HG03025 (cell line): ENCODE measurements around the gene DUSP15.

ENCODE experiments used
- ATAC-seq: cut with Tn5 transposase; IDR thresholded peaks from one replicate; pipeline ENCODE4 v1.9.1; 2021; ENCODE audit warnings: mild to moderate bottlenecking, moderate library complexity; ENCODE audit not compliant: unreplicated experiment, low FRiP score

Gene DUSP15

GRCh38 chr20:31896049-31896448 lies 25.7 kb upstream of the DUSP15 start:
- ATAC-seq = no peak

- peak; percentile 85 for ATAC-seq
Observed at GRCh38 chr20:31894980-31895675, 24.8 kb upstream of the DUSP15 start.

GRCh38 chr20:31890646-31891045 lies 20.3 kb upstream of the DUSP15 start:
- ATAC-seq = no peak

GRCh38 chr20:31883829-31884228 lies 13.5 kb upstream of the DUSP15 start:
- no peak for ATAC-seq

GRCh38 chr20:31881945-31882344 lies 11.6 kb upstream of the DUSP15 start:
- ATAC-seq = no peak

- peak; percentile 68 for ATAC-seq
Observed at GRCh38 chr20:31879143-31879987, 9.0 kb upstream of the DUSP15 start.

- ATAC-seq = no peak
Observed at GRCh38 chr20:31877684-31878083, 7.4 kb upstream of the DUSP15 start.

- no peak for ATAC-seq
Observed at GRCh38 chr20:31875671-31876070, 5.3 kb upstream of the DUSP15 start.

- ATAC-seq = no peak
Observed at GRCh38 chr20:31872406-31872805, 2.1 kb upstream of the DUSP15 start.

- ATAC-seq = no peak
Observed at GRCh38 chr20:31871618-31871954, 1.3 kb upstream of the DUSP15 start.

- no peak for ATAC-seq
Observed at GRCh38 chr20:31870726-31871617, 645 bp upstream of the DUSP15 start.

GRCh38 chr20:31869673-31869941 lies 720 bp downstream of the DUSP15 start:
- no peak for ATAC-seq

- no peak for ATAC-seq
Observed at GRCh38 chr20:31868853-31869672, 1.3 kb downstream of the DUSP15 start.

GRCh38 chr20:31866221-31866620 lies 4.1 kb downstream of the DUSP15 start:
- no peak for ATAC-seq

GRCh38 chr20:31864521-31865400 lies 5.6 kb downstream of the DUSP15 start:
- no peak for ATAC-seq

- ATAC-seq = no peak
Observed at GRCh38 chr20:31863296-31864085, 6.8 kb downstream of the DUSP15 start.

- no peak for ATAC-seq
Observed at GRCh38 chr20:31862506-31862905, 7.8 kb downstream of the DUSP15 start.

GRCh38 chr20:31862157-31862470 lies 8.2 kb downstream of the DUSP15 start:
- no peak for ATAC-seq
